Spleen (tissue), 11 donors: ENCODE measurements around the gene PDC. TPM values are rescaled to one million over a fixed set of nuclear protein-coding genes. Genes with fewer than 3 reads are reported as not detected.
A peak's percentile ranks its signal among the peaks of the same experiment; 100 is the strongest.
"Not testable (repeated sequence)": the region's sequence is repeated elsewhere in the genome, so short reads cannot be mapped to it uniquely, and the experiment has no call there.

Experiments
- DNase-seq: peaks from one replicate; pipeline ENCODE4 v3.0.0-alpha.2; 2020
- H3K27ac ChIP-seq, 8 donors: fragments of 200-600 bp; sonication (generic) in 7 of 8; 1 replicate in 4 of 8; 2 replicates in 4 of 8; pipeline versions ENCODE4 v1.5.0 to v1.8.0; 2016 to 2021; ENCODE audit warnings: inconsistent platforms in 4 of 8, mild to moderate bottlenecking in 4 of 8, moderate library complexity in 1 of 8
- H3K27me3 ChIP-seq, 7 donors: fragments of 200-600 bp; sonication (generic) in 6 of 7; replicated peaks in 1 of 7; 1 replicate in 4 of 7; 2 replicates in 3 of 7; pipeline versions ENCODE4 v1.5.0 to v1.8.0; 2016 to 2021; ENCODE audit warnings: inconsistent platforms in 3 of 7, mild to moderate bottlenecking in 1 of 7
- H3K36me3 ChIP-seq, 6 donors: fragments of 200-600 bp; sonication (generic) in 5 of 6; 1 replicate in 4 of 6; 2 replicates in 2 of 6; pipeline versions ENCODE4 v1.5.0 to v1.8.0; 2016 to 2021; ENCODE audit warnings: inconsistent platforms in 2 of 6
- H3K4me1 ChIP-seq, 6 donors: fragments of 200-600 bp; sonication (generic) in 5 of 6; 1 replicate in 3 of 6; 2 replicates in 3 of 6; pipeline versions ENCODE4 v1.5.0 to v1.8.0; 2016 to 2021; ENCODE audit warnings: inconsistent platforms in 3 of 6
- H3K4me3 ChIP-seq, 8 donors: fragments of 200-600 bp; sonication (generic) in 7 of 8; 1 replicate in 4 of 8; 2 replicates in 4 of 8; pipeline versions ENCODE4 v1.5.0 to v1.8.0; 2016 to 2021; ENCODE audit warnings: inconsistent platforms in 4 of 8, mild to moderate bottlenecking in 4 of 8, moderate library complexity in 2 of 8
- H3K9me3 ChIP-seq, 8 donors: fragments of 200-600 bp; sonication (generic) in 7 of 8; 1 replicate in 4 of 8; 2 replicates in 4 of 8; pipeline versions ENCODE4 v1.5.0 to v1.8.0; 2016 to 2021; ENCODE audit warnings: inconsistent platforms in 4 of 8
- CTCF ChIP-seq, 11 experiments: fragments of 200-600 bp in 7 of 11; fragments of 450-650 bp in 4 of 11; sonication (generic) in 4 of 11; IDR thresholded peaks in 8 of 11; conservative IDR thresholded peaks in 3 of 11; 1 replicate in 7 of 11; 2 replicates in 4 of 11; pipeline versions ENCODE4 v1.4.0 to v1.8.0; 2016 to 2021; ENCODE audit warnings: antibody characterized with exemption in 11 of 11, inconsistent platforms in 4 of 11, mild to moderate bottlenecking in 1 of 11
- POLR2A ChIP-seq, 3 donors: fragments of 450-650 bp; IDR thresholded peaks; one replicate each; pipeline ENCODE4 v1.5.1; 2017; ENCODE audit warnings: antibody characterized with exemption in 3 of 3, mild to moderate bottlenecking in 1 of 3
- POLR2AphosphoS5 ChIP-seq, 3 donors: sonication (generic); formaldehyde crosslinking; IDR thresholded peaks; one replicate each; pipeline ENCODE4 v1.5.1; 2017; ENCODE audit warnings: antibody characterized with exemption in 3 of 3
- WGBS, 5 donors: extraction: QIAGEN DNeasy Blood & Tissue Kit in 3 of 5; methylation state at CpG; one replicate each; pipeline versions ENCODE4 v1.1.5 to v1.1.7; 2013 to 2018; 5-methylcytosine and 5-hydroxymethylcytosine counted together
- intact Hi-C: fragments of 100-400 bp; cut with DNase I; formaldehyde crosslinking; loops from one replicate; pipeline ENCODE4 v1.15.0; 2023; ENCODE audit warnings: low total_unique reads
- polyA plus RNA-seq, 3 donors: library from polyadenylated mRNA; stranded (reverse); fragments of 200-250 nt; gene quantifications; one replicate each; pipeline ENCODE4 v1.2.1, GENCODE V29; 2013
- total RNA-seq, 7 donors: library from RNA; depleted of rRNA in 3 of 7; stranded (reverse); fragments of >200 nt in 3 of 7; fragmentation: NEBNext Ultra II Directional in 4 of 7; extraction: Animal tissue kit (Norgen Biotek cat#: 25700) in 4 of 7; gene quantifications; one replicate each; pipeline versions ENCODE4 v1.1.0 to v1.2.1, GENCODE V29; 2016 to 2021
- donor health status: healthy with polysubstance abuse.
- donor health status: DM: no; HTN: no; CAD: no; lungs with moderate emphysema.
- donor health status: DM: no; HTN: no; CAD: no.
- donor health status: Bipolar disorder and iron deficiency.
- donor health status: healthy.
- donor health status: DM: no; HTN: no; CAD: no.
- donor health status: DM: yes; HTN: yes; CAD: no.

Gene PDC
- total and polyA plus RNA-seq, 10 donors, result not detected

GRCh38 chr1:186404454-186405051, 56.4 kb downstream of the PDC start:
- DNase-seq, result no peak
- H3K4me1 ChIP-seq, result peaks cover 0 to 7% (median 0%) of the 10 kb centered on the region in 6 donors
- TF ChIP-seq POLR2AphosphoS5 (IDR thresholded peaks at IDR 0.05) (no peak), CTCF (IDR thresholded peaks at IDR 0.05 in 8 of 11, conservative IDR thresholded peaks at IDR 0.05 in 3 of 11) (peak in 10 of 11 experiments; percentile 28 to 72 (median 57)), POLR2A (IDR thresholded peaks at IDR 0.05) (no peak)
- intact Hi-C loops, result no loop called here
- WGBS, 5 donors, result 29 to 40% (median 32%) methylated on average over 5 of the region's 5 CpGs
- H3K27me3 ChIP-seq, result no peaks in the 10 kb centered on the region
- no peak overlapping the region for H3K4me3 ChIP-seq
- no peak overlapping the region for H3K27ac ChIP-seq
- H3K9me3 ChIP-seq, result no peaks in the 10 kb centered on the region
- H3K36me3 ChIP-seq, result peaks cover 0 to 87% (median 45%) of the 10 kb centered on the region in 6 donors

- H3K36me3 ChIP-seq, result peaks cover 4 to 87% (median 47%) of the 10 kb centered on the region in 6 donors
- no peaks in the 10 kb centered on the region for H3K9me3 ChIP-seq
- TF ChIP-seq CTCF (IDR thresholded peaks at IDR 0.05 in 8 of 11, conservative IDR thresholded peaks at IDR 0.05 in 3 of 11) (no peak), POLR2A (IDR thresholded peaks at IDR 0.05) (no peak), POLR2AphosphoS5 (IDR thresholded peaks at IDR 0.05) (no peak)
- peaks cover 0 to 7% (median 0%) of the 10 kb centered on the region in 6 donors for H3K4me1 ChIP-seq
- no peaks in the 10 kb centered on the region for H3K27me3 ChIP-seq
- intact Hi-C loops, result no loop called here
- DNase-seq, result no peak
- H3K4me3 ChIP-seq, result no peak overlapping the region
- H3K27ac ChIP-seq, result no peak overlapping the region
Measured at GRCh38 chr1:186403632-186404031, 57.3 kb downstream of the PDC start.

- H3K36me3 ChIP-seq, result peaks cover 4 to 87% (median 48%) of the 10 kb centered on the region in 6 donors
- H3K27ac ChIP-seq, intact Hi-C loops, DNase-seq, H3K4me3 ChIP-seq, H3K4me1 ChIP-seq, H3K9me3 ChIP-seq, H3K27me3 ChIP-seq: not testable (repeated sequence)
- 88 to 93% (median 90%) methylated on average over 2 of the region's 2 CpGs for WGBS, 5 donors
Measured at GRCh38 chr1:186401446-186401845, 59.5 kb downstream of the PDC start.

Other genes starting within 250 kb of the PDC start
- gene PRG4, start 164.8 kb downstream of the PDC start, total RNA-seq, result 1 to 10 TPM in 2 of 7 donors, under 1 TPM in 4, not detected in 1; 0.09 to 1.8 (median 0.14) TPM
- gene PRG4, start 164.8 kb downstream of the PDC start, polyA plus RNA-seq, result under 1 TPM; 0.02 to 0.53 (median 0.03) TPM
- gene TPR, start 85.9 kb downstream of the PDC start, total RNA-seq, result 100 to 1,000 TPM in 5 of 7 donors, 10 to 100 TPM in 2; 95.0 to 129 (median 110) TPM
- gene TPR, start 85.9 kb downstream of the PDC start, polyA plus RNA-seq, result 10 to 100 TPM; 23.8 to 27.3 (median 24.1) TPM
- gene ODR4, start 85.3 kb downstream of the PDC start, total RNA-seq, result 10 to 100 TPM; 15.7 to 22.1 (median 18.6) TPM
- 1 to 10 TPM; 6.2 to 9.0 (median 7.4) TPM for gene ODR4, start 85.3 kb downstream of the PDC start, polyA plus RNA-seq
- gene PTGS2, start 219.3 kb upstream of the PDC start, total RNA-seq, result 1 to 10 TPM; 1.3 to 8.3 (median 3.6) TPM
- gene PTGS2, start 219.3 kb upstream of the PDC start, polyA plus RNA-seq, result under 1 TPM; 0.20 to 0.42 (median 0.30) TPM